Small intestine (tissue), 7 donors: ENCODE results near the gene LPGAT1. TPM values are rescaled to one million over a fixed set of nuclear protein-coding genes. Genes with fewer than 3 reads are reported as not detected.

ENCODE experiments used
- DNase-seq, 2 donors: peaks; one replicate each; pipeline versions ENCODE4 v3.0.0 to v3.0.0-alpha.2; 2013
- FAIRE-seq: peaks from 2 replicates; lab custom pipeline; 2012; peaks lifted over from hg19 to GRCh38; lab: Jason Lieb, UNC
- H3K27ac ChIP-seq, 3 donors: one replicate each; pipeline ENCODE4 v1.5.1; 2013; ENCODE audit warnings: low read length in 2 of 3, mild to moderate bottlenecking in 2 of 3, control low read depth in 1 of 3, inconsistent platforms in 1 of 3, low read depth in 1 of 3, moderate library complexity in 1 of 3
- H3K27me3 ChIP-seq, 3 donors: one replicate each; pipeline ENCODE4 v1.6.1; 2013; ENCODE audit warnings: low read length in 3 of 3, inconsistent platforms in 1 of 3; ENCODE audit not compliant: control insufficient read depth in 3 of 3, insufficient read depth in 3 of 3
- H3K36me3 ChIP-seq, 3 donors: one replicate each; pipeline ENCODE4 v1.6.1; 2013; ENCODE audit warnings: low read length in 3 of 3, inconsistent platforms in 1 of 3, low read depth in 1 of 3, mild to moderate bottlenecking in 1 of 3, moderate library complexity in 1 of 3; ENCODE audit not compliant: control insufficient read depth in 3 of 3, insufficient read depth in 2 of 3
- H3K4me1 ChIP-seq, 3 donors: one replicate each; pipeline ENCODE4 v1.6.1; 2013; ENCODE audit warnings: low read length in 2 of 3, inconsistent platforms in 1 of 3, low read depth in 1 of 3, mild to moderate bottlenecking in 1 of 3, moderate library complexity in 1 of 3; ENCODE audit not compliant: control insufficient read depth in 3 of 3, insufficient read depth in 2 of 3
- H3K4me3 ChIP-seq, 3 donors: one replicate each; pipeline ENCODE4 v1.5.1; 2013; ENCODE audit warnings: low read length in 3 of 3, control low read depth in 1 of 3, inconsistent platforms in 1 of 3, low read depth in 1 of 3, mild to moderate bottlenecking in 1 of 3, moderate library complexity in 1 of 3
- H3K9me3 ChIP-seq, 2 donors: one replicate each; pipeline ENCODE4 v1.6.1; 2013; ENCODE audit warnings: low read depth in 1 of 2, low read length in 1 of 2; ENCODE audit not compliant: control insufficient read depth in 2 of 2, insufficient read depth in 1 of 2
- WGBS, 3 donors: extraction: QIAGEN DNeasy Blood & Tissue Kit; methylation state at CpG; one replicate each; pipeline ENCODE4 v1.1.7; 2013; 5-methylcytosine and 5-hydroxymethylcytosine counted together
- polyA plus RNA-seq, 4 donors: library from polyadenylated mRNA; stranded (reverse) in 3 of 4; unstranded in 1 of 4; fragments of 200-250 nt in 3 of 4; fragments of 120-200 nt in 1 of 4; gene quantifications; one replicate each; pipeline versions ENCODE4 v1.2.1 to v1.2.3, GENCODE V29; 2013
- donor health status: healthy with polysubstance abuse.
- donor health status: control.
- donor health status: control.
- donor health status: Bipolar disorder and iron deficiency.
- donor health status: healthy.

Gene LPGAT1
- polyA plus RNA-seq, 4 donors, result 13.4 to 159 (median 23.1) TPM

GRCh38 chr1:211741116-211741515, 89.4 kb downstream of the LPGAT1 start:
- no peak overlapping the region for H3K27ac ChIP-seq
- H3K36me3 ChIP-seq, result peaks cover 0 to 2% (median 0%) of the 10 kb centered on the region in 3 donors
- no peaks in the 10 kb centered on the region for H3K4me1 ChIP-seq
- H3K9me3 ChIP-seq, result no peaks in the 10 kb centered on the region
- H3K27me3 ChIP-seq, result no peaks in the 10 kb centered on the region
- H3K4me3 ChIP-seq, result no peak overlapping the region
- DNase-seq (peak in 1 of 2 donors; percentile 17), FAIRE-seq (no peak)
- 65 to 72% (median 65%) methylated on average over 9 of the region's 9 CpGs for WGBS, 3 donors

GRCh38 chr1:211739671-211740411, 90.7 kb downstream of the LPGAT1 start:
- Histone ChIP-seq H3K4me3 (no peak overlapping the region), H3K9me3 (no peaks in the 10 kb centered on the region), H3K4me1 (peaks cover 0 to 5% (median 4%) of the 10 kb centered on the region in 3 donors), H3K27me3 (no peaks in the 10 kb centered on the region), H3K27ac (no peak overlapping the region), H3K36me3 (peaks cover 0 to 2% (median 0%) of the 10 kb centered on the region in 3 donors)
- 41 to 51% (median 50%) methylated on average over 6 of the region's 6 CpGs for WGBS, 3 donors
- FAIRE-seq (no peak), DNase-seq (no peak)

- H3K27ac ChIP-seq, result no peak overlapping the region
- H3K9me3 ChIP-seq, result no peaks in the 10 kb centered on the region
- H3K4me1 ChIP-seq, result peaks cover 0 to 5% (median 4%) of the 10 kb centered on the region in 3 donors
- FAIRE-seq (no peak), DNase-seq (no peak)
- 60 to 83% (median 72%) methylated on average over 2 of the region's 2 CpGs for WGBS, 3 donors
- H3K27me3 ChIP-seq, result no peaks in the 10 kb centered on the region
- H3K4me3 ChIP-seq, result no peak overlapping the region
- H3K36me3 ChIP-seq, result no peaks in the 10 kb centered on the region
Measured at GRCh38 chr1:211738691-211739301, 91.8 kb downstream of the LPGAT1 start.

GRCh38 chr1:211738096-211738690, 92.4 kb downstream of the LPGAT1 start:
- WGBS, 3 donors, result 69 to 76% (median 72%) methylated on average over 9 of the region's 9 CpGs
- no peaks in the 10 kb centered on the region for H3K27me3 ChIP-seq
- no peaks in the 10 kb centered on the region for H3K36me3 ChIP-seq
- DNase-seq (no peak), FAIRE-seq (no peak)
- H3K27ac ChIP-seq, result no peak overlapping the region
- H3K4me3 ChIP-seq, result no peak overlapping the region
- no peaks in the 10 kb centered on the region for H3K9me3 ChIP-seq
- peaks cover 0 to 5% (median 4%) of the 10 kb centered on the region in 3 donors for H3K4me1 ChIP-seq

DNA sequence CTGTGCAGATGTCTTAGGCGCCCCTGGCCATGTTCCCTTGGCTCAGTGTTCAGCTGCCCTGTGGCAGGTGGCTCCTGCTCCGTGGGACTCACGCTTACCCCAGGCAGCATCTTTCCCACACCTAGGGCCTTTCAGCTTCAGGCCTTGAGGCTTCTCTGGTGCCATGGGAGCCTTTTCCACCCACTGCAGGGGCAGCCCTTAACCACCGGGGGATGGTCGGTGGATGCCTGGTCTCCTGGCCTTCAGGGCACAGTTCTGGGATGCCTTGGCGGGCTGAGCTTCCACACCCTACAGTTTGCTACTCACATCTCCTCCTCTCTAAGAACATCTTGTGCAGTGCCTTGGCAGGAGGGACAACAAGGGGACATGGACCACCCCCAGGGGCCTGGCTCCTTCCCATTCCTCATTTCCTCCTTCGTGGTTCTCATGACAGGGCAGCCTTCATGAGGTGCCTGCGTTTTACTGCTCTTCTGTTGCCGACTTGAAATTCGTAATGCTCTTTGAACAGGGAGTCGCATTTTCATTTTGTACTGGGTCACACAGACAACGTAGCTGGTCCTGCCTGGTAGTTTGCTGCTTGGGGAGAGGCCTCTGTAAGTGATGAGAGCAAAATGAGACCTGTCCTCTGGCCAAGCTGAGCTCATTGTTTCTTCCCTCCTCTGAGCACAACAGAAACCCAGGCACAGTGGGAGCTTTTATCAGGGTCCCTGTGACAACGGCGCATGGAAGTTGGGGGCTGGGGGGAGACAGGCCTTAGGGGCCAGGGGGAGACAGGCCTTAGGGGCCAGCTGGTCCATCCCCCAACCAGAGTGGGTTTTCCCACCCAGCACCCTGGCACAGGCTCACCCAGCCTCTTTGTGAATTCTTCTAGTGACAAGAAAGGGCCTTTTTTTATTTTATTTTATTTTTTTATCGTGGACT, 93.2 kb downstream of the LPGAT1 start:
- DNase-seq, result no peak
- Histone ChIP-seq H3K4me3 (no peak overlapping the region), H3K27me3 (no peaks in the 10 kb centered on the region), H3K4me1 (peaks cover 0 to 5% (median 4%) of the 10 kb centered on the region in 3 donors), H3K36me3 (no peaks in the 10 kb centered on the region), H3K27ac (no peak overlapping the region), H3K9me3 (no peaks in the 10 kb centered on the region)
- WGBS, 3 donors, result 88 to 91% (median 89%) methylated on average over 15 of the region's 15 CpGs
- FAIRE-seq, result no peak

GRCh38 chr1:211736351-211736915, 94.1 kb downstream of the LPGAT1 start:
- 79 to 88% (median 84%) methylated on average over 8 of the region's 8 CpGs for WGBS, 3 donors
- no peak overlapping the region for H3K27ac ChIP-seq

DNA sequence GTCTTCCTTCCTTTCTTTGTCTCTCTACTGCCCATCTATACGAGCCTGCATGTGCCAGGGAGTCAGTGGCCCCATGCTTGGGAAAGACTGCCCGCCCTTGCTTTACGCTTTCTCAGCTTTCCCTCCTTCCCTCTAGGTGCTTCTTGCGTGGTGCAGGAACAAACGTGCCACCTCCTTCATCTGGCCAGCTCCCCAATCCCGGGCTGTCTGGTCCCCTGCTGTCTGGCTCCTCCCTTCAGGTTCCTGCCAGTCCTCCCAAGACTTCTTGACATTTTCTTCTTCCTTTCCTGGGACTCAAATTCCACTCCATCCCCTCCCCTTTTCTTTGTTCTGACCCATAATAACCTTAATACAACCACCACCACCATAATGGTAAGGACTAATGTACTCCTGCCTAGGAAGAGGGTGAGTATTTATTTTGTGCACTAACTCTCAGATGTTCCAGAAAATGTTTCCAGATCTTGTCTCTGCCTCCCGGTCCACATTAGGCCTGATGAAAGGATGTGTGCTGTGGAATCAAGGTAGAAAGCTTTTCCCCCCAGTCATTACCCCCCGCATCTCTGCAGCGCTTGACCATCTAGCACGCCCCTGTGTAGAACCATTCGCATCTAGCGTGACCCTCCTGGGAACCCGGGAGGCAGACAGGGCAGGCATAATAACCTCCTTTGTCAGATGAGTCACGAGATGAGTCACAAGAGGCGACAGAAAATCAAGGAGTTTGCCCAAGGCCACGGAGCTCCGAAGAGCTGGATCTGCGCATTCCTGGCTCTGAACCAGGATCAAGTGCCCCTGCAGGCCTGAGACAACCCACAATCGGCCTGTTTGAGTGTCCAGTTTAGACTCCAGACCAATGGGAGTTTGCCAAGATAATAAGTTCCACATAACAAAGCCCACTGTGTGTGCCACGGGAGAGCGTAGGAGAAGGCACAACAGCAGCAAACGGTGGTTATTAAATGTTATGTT, 95.1 kb downstream of the LPGAT1 start:
- Histone ChIP-seq H3K27me3 (no peaks in the 10 kb centered on the region), H3K9me3 (no peaks in the 10 kb centered on the region), H3K27ac (no peak overlapping the region), H3K4me1 (peaks cover 0 to 5% (median 4%) of the 10 kb centered on the region in 3 donors), H3K36me3 (no peaks in the 10 kb centered on the region), H3K4me3 (no peak overlapping the region)
- 54 to 68% (median 62%) methylated on average over 22 of the region's 22 CpGs for WGBS, 3 donors
- FAIRE-seq (no peak), DNase-seq (peak; percentile 54 to 84)

More at GRCh38 chr1:211736351-211736915, 94.1 kb downstream of the LPGAT1 start:
- H3K4me3 ChIP-seq, result no peak overlapping the region
- FAIRE-seq (no peak), DNase-seq (no peak)
- peaks cover 0 to 5% (median 4%) of the 10 kb centered on the region in 3 donors for H3K4me1 ChIP-seq
- no peaks in the 10 kb centered on the region for H3K36me3 ChIP-seq
- no peaks in the 10 kb centered on the region for H3K27me3 ChIP-seq
- H3K9me3 ChIP-seq, result no peaks in the 10 kb centered on the region
